GM12878 (cell line): ENCODE results near the gene PLD4. TPM values are rescaled to one million over a fixed set of nuclear protein-coding genes. Genes with fewer than 3 reads are reported as not detected.

ENCODE experiments used
- BACH1 ChIP-seq: fragments of 450-650 bp; IDR thresholded peaks from 2 replicates; pipeline ENCODE4 v1.6.1; 2017; ENCODE audit warnings: mild to moderate bottlenecking, borderline replicate concordance
- BCL11A ChIP-seq: IDR thresholded peaks from 2 replicates; pipeline ENCODE4 v1.6.1; 2011; ENCODE audit warnings: low read depth, low read length
- BCL3 ChIP-seq: IDR thresholded peaks from 2 replicates; pipeline ENCODE4 v1.6.1; 2011; ENCODE audit warnings: borderline replicate concordance, low read depth, mild to moderate bottlenecking, moderate library complexity, low read length; ENCODE audit not compliant: insufficient read depth, poor library complexity, severe bottlenecking
- CBX3 ChIP-seq: fragments of 200-600 bp; sonication (generic); IDR thresholded peaks from 2 replicates; pipeline ENCODE4 v1.6.1; 2016; ENCODE audit warnings: low read depth, borderline replicate concordance
- E2F8 ChIP-seq: fragments of 450-650 bp; IDR thresholded peaks from 2 replicates; pipeline ENCODE4 v1.6.1; 2018; ENCODE audit warnings: mild to moderate bottlenecking, low read depth, moderate library complexity; ENCODE audit not compliant: partially characterized antibody
- EGR1 ChIP-seq, 2 experiments: IDR thresholded peaks; 1 replicate in 1 of 2; 2 replicates in 1 of 2; pipeline ENCODE4 v1.6.1; 2011 to 2012; ENCODE audit warnings: low read depth in 2 of 2, low read length in 2 of 2, borderline replicate concordance in 1 of 2, mild to moderate bottlenecking in 1 of 2, moderate library complexity in 1 of 2
- ETV6 ChIP-seq, 2 experiments: fragments of 450-650 bp in 1 of 2; IDR thresholded peaks in 1 of 2; conservative IDR thresholded peaks in 1 of 2; 2 replicates each; pipeline ENCODE4 v1.6.1; 2014; ENCODE audit warnings: antibody characterized with exemption in 1 of 2, borderline replicate concordance in 1 of 2, low read depth in 1 of 2, mild to moderate bottlenecking in 1 of 2, moderate library complexity in 1 of 2
- HDAC6 ChIP-seq: fragments of 200-600 bp; sonication (generic); IDR thresholded peaks from one replicate; pipeline ENCODE4 v1.8.0; 2017; ENCODE audit warnings: antibody characterized with exemption; ENCODE audit not compliant: unreplicated experiment
- IKZF1 ChIP-seq: fragments of 450-650 bp; conservative IDR thresholded peaks from 2 replicates; pipeline ENCODE4 v1.6.1; 2017; ENCODE audit warnings: antibody characterized with exemption, mild to moderate bottlenecking
- IRF4 ChIP-seq: IDR thresholded peaks from 2 replicates; pipeline ENCODE4 v1.6.1; 2011; ENCODE audit warnings: low read depth, low read length
- IRF5 ChIP-seq: fragments of 450-650 bp; IDR thresholded peaks from 2 replicates; pipeline ENCODE4 v1.6.1; 2017; ENCODE audit warnings: borderline replicate concordance
- KAT2A ChIP-seq: conservative IDR thresholded peaks from 2 replicates; pipeline ENCODE4 v1.6.1; 2011; ENCODE audit warnings: low read depth, low read length; ENCODE audit not compliant: control insufficient read depth
- NBN ChIP-seq: fragments of 450-650 bp; IDR thresholded peaks from 2 replicates; pipeline ENCODE4 v1.6.1; 2016
- NR2F1 ChIP-seq: fragments of 450-650 bp; conservative IDR thresholded peaks from 2 replicates; pipeline ENCODE4 v1.6.1; 2017; ENCODE audit warnings: mild to moderate bottlenecking
- RBBP5 ChIP-seq: fragments of 200-600 bp; sonication (generic); conservative IDR thresholded peaks from 2 replicates; pipeline ENCODE4 v1.6.1; 2016
- SMC3 ChIP-seq: IDR thresholded peaks from 2 replicates; pipeline ENCODE4 v1.6.1; 2011; ENCODE audit warnings: low read length, improper control_type of control experiment, borderline replicate concordance
- SP1 ChIP-seq: IDR thresholded peaks from one replicate; pipeline ENCODE4 v1.6.1; 2011; ENCODE audit warnings: low read depth, low read length
- SREBF1 ChIP-seq: IDR thresholded peaks from 2 replicates; pipeline ENCODE4 v1.6.1; 2012; ENCODE audit warnings: mild to moderate bottlenecking, low read length
- STAT1 ChIP-seq: fragments of 450-650 bp; conservative IDR thresholded peaks from 2 replicates; pipeline ENCODE4 v1.6.1; 2014; ENCODE audit warnings: antibody characterized with exemption, mild to moderate bottlenecking
- WRNIP1 ChIP-seq: IDR thresholded peaks from 2 replicates; pipeline ENCODE4 v1.6.1; 2011; ENCODE audit warnings: low read depth, low read length, improper control_type of control experiment, borderline replicate concordance
- YBX1 ChIP-seq: fragments of 450-650 bp; IDR thresholded peaks from 2 replicates; pipeline ENCODE4 v1.6.1; 2016; ENCODE audit warnings: antibody characterized with exemption
- YY1 ChIP-seq: IDR thresholded peaks from 2 replicates; pipeline ENCODE4 v1.6.1; 2011; ENCODE audit warnings: low read depth, mild to moderate bottlenecking, low read length
- ZNF207 ChIP-seq: fragments of 450-650 bp; IDR thresholded peaks from 2 replicates; pipeline ENCODE4 v1.6.1; 2014; ENCODE audit warnings: antibody characterized with exemption, mild to moderate bottlenecking, borderline replicate concordance
- ZNF274 ChIP-seq: IDR thresholded peaks from one replicate; pipeline ENCODE4 v1.8.0; 2011; ENCODE audit not compliant: insufficient read length, insufficient read depth
- polyA plus RNA-seq, 11 experiments: library from polyadenylated mRNA; depleted of rRNA in 4 of 11; unstranded in 6 of 11; stranded (reverse) in 5 of 11; fragments of >200 nt; fragmentation: Nextera tagmentation in 4 of 11; fragmentation: Illumina TruSeq in 1 of 11; extraction: Ambion mirVana in 4 of 11; extraction: Trizol in 1 of 11; gene quantifications; 1 replicate in 1 of 11; 2 replicates in 10 of 11; pipeline versions ENCODE4 v1.2.1 to v1.2.3, GENCODE V29; 2011 to 2016; ENCODE audit warnings: inconsistent platforms in 2 of 11, missing spikeins in 2 of 11, low read depth in 1 of 11
- total RNA-seq, 4 experiments: library from RNA; depleted of rRNA in 3 of 4; stranded (reverse); fragments of >200 nt in 3 of 4; fragmentation: Illumina TruSeq in 1 of 4; extraction: Trizol in 1 of 4; gene quantifications; 2 replicates each; pipeline versions ENCODE4 v1.2.1 to v1.2.3, GENCODE V29; 2013 to 2021

Gene PLD4
- total and polyA plus RNA-seq, 10 of the 15 experiments (the other 5 are each of a cell fraction or from before 2014, with no cell fraction given) = 0.20 to 57.7 (median 9.9) TPM

DNA sequence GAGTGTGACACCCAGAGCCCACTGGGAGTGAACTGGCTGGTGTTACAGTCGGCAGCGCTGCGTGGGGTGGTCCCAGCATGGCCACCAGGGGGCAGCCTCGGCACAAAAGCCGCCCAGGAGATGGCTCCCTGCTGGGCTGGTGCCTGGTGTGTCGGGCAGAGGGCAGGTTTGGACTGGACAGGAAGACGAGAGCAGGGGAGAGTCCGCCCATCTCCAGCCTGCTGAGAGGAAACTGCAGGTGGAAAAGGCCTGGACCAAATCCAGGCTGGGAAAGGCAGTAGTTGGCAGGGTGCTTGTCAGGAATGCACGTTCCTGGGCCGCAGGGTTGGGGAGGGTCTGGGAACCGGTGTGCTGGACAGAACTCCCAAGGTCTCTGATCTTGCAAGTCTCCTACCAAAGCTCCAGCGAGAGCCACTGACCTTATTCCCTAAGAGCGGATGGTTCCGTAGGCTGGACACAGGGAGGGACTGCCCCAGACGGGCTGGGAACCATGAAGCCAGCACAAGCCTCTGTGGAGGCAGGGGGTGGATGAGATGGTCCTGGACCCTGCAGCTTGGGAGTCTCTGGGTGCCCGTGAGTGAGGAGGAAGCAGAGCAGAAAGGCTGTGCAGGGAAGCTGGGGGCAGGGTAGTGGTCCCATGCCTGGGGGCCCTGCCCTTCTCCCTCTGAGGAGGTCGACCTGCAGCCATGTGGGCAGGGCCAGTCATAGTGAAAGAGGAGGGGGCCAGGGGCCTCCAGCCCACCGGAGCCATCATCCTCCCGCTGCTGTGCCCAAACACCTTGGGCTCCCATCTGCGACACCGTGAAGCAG lies 51.7 kb downstream of the PLD4 start (continued):
- TF ChIP-seq BCL3 (no peak), YBX1 (no peak), EGR1 (IDR thresholded peaks at IDR 0.05; ENCODE audit: borderline replicate concordance in 1 of 2, low read depth in 2 of 2, low read length in 2 of 2) (no peak), YY1 (peak; percentile 80), IRF5 (no peak), IKZF1 (no peak), ZNF274 (no peak), NR2F1 (no peak), ETV6 (conservative IDR thresholded peaks at IDR 0.05 in 1 of 2, IDR thresholded peaks at IDR 0.05 in 1 of 2; ENCODE audit: borderline replicate concordance in 1 of 2, low read depth in 1 of 2) (no peak), E2F8 (no peak), HDAC6 (no peak), WRNIP1 (no peak), NBN (peak; percentile 49; the same call in 1 of the 2 replicates), SP1 (no peak), CBX3 (no peak), IRF4 (no peak), RBBP5 (no peak), SREBF1 (no peak), ZNF207 (peak; percentile 30; the same call in 1 of the 2 replicates), SMC3 (peak; percentile 99), KAT2A (no peak), BACH1 (no peak), STAT1 (no peak), BCL11A (no peak)
